Measurements from ENCODE around the gene CTIF.

GRCh38 chr18:48828691-48829442 is 290.0 kb downstream of the CTIF start:
- TF ChIP-seq CTCF (conservative IDR thresholded peaks at IDR 0.05 in 1 of 2, IDR thresholded peaks at IDR 0.05 in 1 of 2; ENCODE audit: low read depth in 1 of 2, low read length in 2 of 2) = no peak
- no peak for TF ChIP-seq EZH2 (IDR thresholded peaks at IDR 0.05; ENCODE audit: low read length, missing control alignments)
